Memory B cell (primary cell): ENCODE measurements around the gene GPR108.
A peak's percentile ranks its signal among the peaks of the same experiment; 100 is the strongest.

Experiments used
- ATAC-seq: fragments of 150-1000 bp; cut with Tn5 transposase; 2 replicates; pipeline ENCODE4 v1.10.0; 2021; ENCODE audit warnings: low read depth, mild to moderate bottlenecking, moderate library complexity
- DNase-seq, 2 donors: peaks; one replicate each; pipeline ENCODE4 v3.0.0; 2022; ENCODE audit warnings: low spot score in 2 of 2
- H3K27ac Mint-ChIP-seq: one replicate; pipeline ENCODE4 v1.8.0; 2022; ENCODE audit warnings: mild to moderate bottlenecking, moderate library complexity, mixed read lengths
- H3K27me3 Mint-ChIP-seq: one replicate; pipeline ENCODE4 v1.8.0; 2022; ENCODE audit warnings: mixed read lengths
- H3K36me3 Mint-ChIP-seq: one replicate; pipeline ENCODE4 v1.8.0; 2022; ENCODE audit warnings: mild to moderate bottlenecking, mixed read lengths
- H3K4me1 Mint-ChIP-seq: one replicate; pipeline ENCODE4 v1.8.0; 2022; ENCODE audit warnings: mixed read lengths
- H3K4me3 Mint-ChIP-seq: one replicate; pipeline ENCODE4 v1.8.0; 2022; ENCODE audit warnings: mild to moderate bottlenecking, moderate library complexity, mixed read lengths
- H3K9me3 Mint-ChIP-seq: one replicate; pipeline ENCODE4 v1.8.0; 2022; ENCODE audit warnings: mixed read lengths

Gene GPR108

DNA sequence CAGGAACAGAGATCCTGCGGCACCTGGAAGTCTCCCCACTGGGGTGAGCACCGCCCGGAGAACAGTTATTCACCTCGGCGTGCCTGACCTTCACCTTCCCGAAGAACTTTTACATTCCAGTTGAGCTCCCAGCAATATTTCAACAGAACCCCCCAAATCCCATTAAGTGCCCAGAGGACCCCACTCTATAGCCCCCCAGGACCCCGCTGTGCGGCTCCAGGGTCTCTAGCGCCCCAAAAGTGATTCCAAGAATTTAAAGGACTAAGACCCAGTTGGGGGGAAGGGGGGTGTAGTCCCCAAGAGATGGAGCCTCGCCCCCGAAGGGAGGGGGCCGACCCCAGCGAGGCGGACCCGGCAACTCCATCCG, 480 bp downstream of the GPR108 start:
- ATAC-seq = no peak
- H3K36me3 Mint-ChIP-seq = peaks cover 11% of the 10 kb centered on the region

DNA sequence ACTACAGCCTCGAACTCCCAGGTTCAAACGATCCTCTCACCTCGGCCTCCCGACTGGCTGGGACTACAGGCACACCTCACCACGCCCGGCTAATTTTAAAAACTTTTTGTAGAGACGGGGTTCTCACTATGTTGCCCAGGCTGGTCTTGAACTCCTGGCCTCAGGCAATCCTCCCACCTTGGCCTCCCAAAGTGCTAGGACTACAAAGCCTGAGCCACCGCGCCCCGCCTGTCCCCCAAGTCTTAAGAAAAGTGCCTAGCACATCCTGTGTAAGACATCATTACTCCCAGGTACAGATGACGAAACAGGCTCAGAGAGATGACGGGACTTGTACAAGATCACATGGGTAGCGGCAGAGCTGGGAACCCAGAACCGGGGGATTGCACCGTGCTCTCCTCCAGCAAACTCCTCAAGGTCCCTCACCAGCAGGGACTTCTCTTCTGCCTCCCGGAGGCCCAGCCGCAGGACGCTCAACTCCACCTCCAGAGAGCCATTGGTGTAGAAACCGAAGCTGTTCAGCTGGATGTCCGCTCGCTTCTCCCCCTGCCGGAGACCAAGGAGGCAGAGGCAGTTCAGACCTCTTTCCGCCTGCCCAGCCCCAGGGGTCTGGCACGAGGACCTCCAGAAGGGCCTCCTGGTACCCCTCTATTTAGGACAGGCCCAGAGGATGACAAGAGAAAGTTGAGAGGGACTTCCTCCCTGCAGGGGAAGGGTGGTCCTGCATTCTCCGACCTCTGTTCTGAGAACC, 1.0 kb downstream of the GPR108 start:
- DNase-seq (peak; percentile 61 to 72), ATAC-seq (peak; percentile 11)
- Mint-ChIP-seq H3K36me3 (peaks cover 15% of the 10 kb centered on the region), H3K27me3 (no peaks in the 10 kb centered on the region), H3K27ac (peak overlapping the region; percentile 91), H3K4me3 (peak overlapping the region; percentile 91), H3K4me1 (peaks cover 35% of the 10 kb centered on the region), H3K9me3 (no peaks in the 10 kb centered on the region)

More for the DNA sequence above, 480 bp downstream of the GPR108 start:
- H3K27ac Mint-ChIP-seq = peak overlapping the region; percentile 91
- H3K9me3 Mint-ChIP-seq = no peaks in the 10 kb centered on the region
- peak overlapping the region; percentile 91 for H3K4me3 Mint-ChIP-seq
- no peak for DNase-seq
- H3K27me3 Mint-ChIP-seq = no peaks in the 10 kb centered on the region
- H3K4me1 Mint-ChIP-seq = peaks cover 37% of the 10 kb centered on the region

DNA sequence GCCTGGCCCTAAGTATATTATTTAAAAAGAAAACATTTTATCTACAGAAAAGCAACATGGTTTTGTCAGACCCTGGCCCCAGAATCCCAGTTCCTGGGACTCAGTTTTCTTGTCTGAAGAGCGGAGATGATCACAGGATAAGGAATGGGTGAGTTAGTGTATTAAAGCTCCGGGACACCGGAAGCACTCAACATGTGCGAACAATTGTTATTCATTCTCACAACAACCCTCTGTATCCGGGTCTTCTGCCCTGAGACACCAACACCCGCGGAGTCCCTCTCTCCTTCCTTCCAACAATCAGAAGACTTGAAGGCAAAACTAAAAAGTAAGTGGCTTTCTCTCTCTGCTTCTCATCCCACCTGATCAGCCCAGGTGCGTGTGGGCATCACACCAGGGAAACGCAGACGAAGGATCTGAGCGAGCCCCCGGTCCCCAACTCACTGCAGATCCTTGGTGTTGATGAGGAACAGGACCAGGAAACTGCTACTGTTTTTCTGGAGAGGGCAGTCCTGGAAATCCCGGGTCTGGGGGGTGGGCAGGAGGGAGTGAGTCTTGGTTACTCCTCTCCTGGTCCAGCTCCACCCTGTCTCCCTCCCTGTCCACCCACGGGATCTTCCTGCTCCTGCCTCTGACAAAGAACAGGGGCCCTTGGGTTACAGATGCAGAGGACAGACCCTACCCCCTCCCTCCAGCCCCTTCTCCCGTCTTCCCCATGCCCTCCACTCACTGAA, 2.0 kb downstream of the GPR108 start:
- Mint-ChIP-seq H3K4me3 (no peak overlapping the region), H3K36me3 (peaks cover 15% of the 10 kb centered on the region), H3K27me3 (no peaks in the 10 kb centered on the region), H3K4me1 (peaks cover 29% of the 10 kb centered on the region), H3K27ac (peak overlapping the region; percentile 91), H3K9me3 (no peaks in the 10 kb centered on the region)
- DNase-seq (no peak), ATAC-seq (no peak)

DNA sequence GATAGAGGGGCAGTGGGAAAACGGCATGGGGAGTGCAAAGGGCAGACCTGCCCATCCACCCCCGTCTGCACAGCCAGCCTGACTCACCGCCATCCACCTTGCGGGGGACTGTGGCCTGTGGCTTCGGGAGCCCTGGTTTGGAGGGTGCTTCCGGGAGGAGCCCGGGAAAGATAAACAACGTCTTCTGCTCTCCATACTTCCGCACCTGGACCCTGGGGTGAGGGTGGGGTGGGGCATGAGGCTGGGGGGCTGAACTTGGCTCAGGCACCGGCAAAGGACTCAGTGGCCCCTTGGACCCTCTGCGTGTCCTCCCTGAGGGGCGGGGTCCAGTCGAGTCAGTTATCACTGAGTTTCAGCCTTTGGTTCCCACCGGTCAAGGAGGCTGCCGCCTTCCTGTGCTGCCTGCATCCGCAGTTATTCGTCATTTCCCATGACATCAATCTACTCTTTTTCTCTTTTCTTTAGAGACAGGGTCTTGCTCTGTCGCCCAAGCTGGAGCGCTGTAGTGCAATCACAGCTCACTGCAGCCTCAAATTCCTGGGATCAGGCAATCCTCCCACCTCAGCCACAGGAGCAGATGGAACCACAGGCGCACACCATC, 3.2 kb downstream of the GPR108 start:
- no peaks in the 10 kb centered on the region for H3K9me3 Mint-ChIP-seq
- DNase-seq (no peak), ATAC-seq (no peak)
- no peak overlapping the region for H3K4me3 Mint-ChIP-seq
- H3K36me3 Mint-ChIP-seq = peaks cover 15% of the 10 kb centered on the region
- peaks cover 28% of the 10 kb centered on the region for H3K4me1 Mint-ChIP-seq
- H3K27me3 Mint-ChIP-seq = no peaks in the 10 kb centered on the region
- no peak overlapping the region for H3K27ac Mint-ChIP-seq

DNA sequence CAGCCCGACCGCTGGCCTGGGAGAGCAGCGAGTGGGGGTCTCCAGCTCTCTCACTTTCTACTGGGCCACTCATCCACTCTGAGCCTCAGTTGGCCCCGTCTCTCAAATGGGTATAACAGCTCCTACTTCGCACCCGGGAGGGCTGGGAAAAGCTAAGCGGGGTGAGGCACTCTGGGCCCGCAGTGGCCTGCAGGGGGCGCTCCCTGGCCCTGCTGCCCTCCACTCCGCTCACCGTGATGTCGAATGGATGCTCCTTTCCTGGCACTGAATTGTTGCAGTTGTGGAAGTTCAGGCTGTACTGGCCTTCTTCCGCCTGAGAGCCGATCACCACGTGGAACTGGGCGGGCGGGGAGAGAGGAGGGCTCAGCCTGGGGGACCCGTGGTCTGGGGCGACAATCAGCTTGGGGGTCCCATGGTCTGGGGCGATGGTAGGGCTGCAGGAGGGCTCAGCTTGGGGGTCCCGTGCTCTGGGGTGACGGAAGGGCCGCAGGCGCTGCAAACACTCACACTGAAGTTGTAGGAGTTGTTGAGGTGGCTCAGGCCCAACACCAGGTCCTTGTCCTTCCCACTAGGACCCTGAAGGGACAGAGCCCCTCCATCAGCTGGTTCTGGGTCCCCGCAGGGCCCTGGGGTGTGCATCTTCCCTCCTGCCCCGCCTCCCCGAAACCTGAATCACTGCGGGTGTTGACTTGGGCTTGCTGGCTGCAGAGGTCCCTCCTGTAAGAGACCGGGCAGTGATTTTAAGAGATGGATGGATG, 3.9 kb downstream of the GPR108 start:
- Mint-ChIP-seq H3K27ac (no peak overlapping the region), H3K4me1 (peaks cover 24% of the 10 kb centered on the region), H3K27me3 (no peaks in the 10 kb centered on the region), H3K4me3 (no peak overlapping the region), H3K9me3 (no peaks in the 10 kb centered on the region), H3K36me3 (peaks cover 15% of the 10 kb centered on the region)
- DNase-seq = no peak
- no peak for ATAC-seq

DNA sequence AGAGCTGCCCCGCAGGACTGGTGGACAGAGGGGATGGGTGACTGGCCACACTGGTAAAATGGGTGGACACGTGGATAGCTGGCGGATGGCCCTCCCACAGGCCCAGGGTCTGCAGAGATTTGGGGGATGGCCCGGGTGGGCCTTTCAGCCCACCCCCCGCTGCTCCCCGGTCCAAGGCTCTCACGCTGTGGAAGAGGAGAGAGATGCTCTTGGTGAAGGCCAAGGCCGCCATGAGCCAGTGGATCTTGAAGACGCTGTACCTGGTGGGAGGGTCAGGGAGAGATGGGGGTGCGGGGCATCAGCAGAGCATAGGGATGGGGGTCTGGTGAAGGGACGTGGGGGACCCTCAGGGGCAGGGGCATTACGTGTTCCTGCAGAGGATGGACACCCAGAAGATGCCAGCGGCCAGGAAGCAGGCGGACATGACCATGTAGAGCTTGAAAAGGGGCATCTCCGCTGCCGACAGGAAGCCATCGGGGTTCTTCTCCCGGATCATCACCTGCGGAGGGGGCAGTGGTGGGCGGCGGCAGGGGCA, 4.5 kb downstream of the GPR108 start:
- Mint-ChIP-seq H3K4me3 (no peak overlapping the region), H3K9me3 (no peaks in the 10 kb centered on the region), H3K36me3 (peaks cover 15% of the 10 kb centered on the region), H3K27ac (no peak overlapping the region), H3K4me1 (peaks cover 23% of the 10 kb centered on the region), H3K27me3 (no peaks in the 10 kb centered on the region)
- no peak for ATAC-seq
- no peak for DNase-seq

DNA sequence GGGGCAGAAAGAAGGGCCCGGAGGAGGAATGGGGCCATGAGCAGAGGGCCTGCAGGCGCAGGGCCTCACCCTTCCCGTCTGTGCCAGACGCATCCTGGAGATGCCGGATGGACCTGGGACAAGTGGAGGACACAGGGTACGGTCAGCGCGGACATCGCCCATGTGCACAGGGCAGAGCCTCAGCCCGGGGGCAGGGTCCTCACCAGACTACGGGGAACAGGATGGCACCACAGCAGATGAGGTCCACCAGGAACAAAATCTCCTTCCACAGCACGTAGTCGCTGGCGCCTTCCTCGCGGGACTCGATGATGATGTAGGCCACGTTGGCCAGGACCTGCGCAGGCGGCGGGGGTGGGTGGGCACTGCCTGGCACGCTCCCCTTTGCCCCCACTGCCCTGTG, 5.6 kb downstream of the GPR108 start:
- DNase-seq (no peak), ATAC-seq (no peak)
- Mint-ChIP-seq H3K27ac (no peak overlapping the region), H3K4me1 (peaks cover 22% of the 10 kb centered on the region), H3K27me3 (no peaks in the 10 kb centered on the region), H3K36me3 (peaks cover 15% of the 10 kb centered on the region), H3K9me3 (no peaks in the 10 kb centered on the region), H3K4me3 (no peak overlapping the region)

DNA sequence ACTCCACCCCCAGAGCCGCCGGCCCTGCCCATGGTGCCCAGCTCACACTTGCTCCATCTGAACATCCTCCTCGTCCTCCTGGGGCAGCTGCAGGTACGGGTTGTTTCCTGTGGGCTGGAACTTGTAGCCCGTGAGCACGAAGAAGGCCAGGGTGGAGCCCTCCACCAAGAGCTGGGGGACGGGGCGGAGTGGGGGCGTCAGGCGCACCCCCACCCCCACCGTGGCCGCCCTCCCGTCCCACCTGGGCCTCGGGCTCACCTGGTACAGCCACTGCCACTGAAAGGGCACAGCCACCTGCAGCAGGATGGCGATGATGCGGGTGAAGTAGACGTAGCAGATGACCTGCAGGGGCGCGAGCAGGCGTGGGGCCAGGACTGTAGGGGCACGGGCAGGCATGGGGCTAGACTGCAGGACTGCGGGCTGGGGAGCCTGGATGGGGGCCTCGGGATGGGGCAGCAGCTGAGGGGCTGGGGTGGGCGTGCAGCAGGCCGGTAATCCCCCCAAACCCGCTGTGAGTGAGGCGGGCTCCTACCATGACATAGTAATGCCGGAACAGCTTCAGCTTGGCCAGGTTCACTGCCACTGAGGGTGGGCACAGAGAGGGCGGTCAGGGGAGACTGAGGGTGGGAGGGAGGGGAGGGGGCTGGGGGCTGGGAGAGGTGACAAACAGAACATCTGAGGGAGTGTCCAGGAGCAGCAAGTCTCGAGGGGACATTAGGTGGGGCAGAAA, 6.3 kb downstream of the GPR108 start:
- peaks cover 19% of the 10 kb centered on the region for H3K4me1 Mint-ChIP-seq
- no peaks in the 10 kb centered on the region for H3K9me3 Mint-ChIP-seq
- no peak for DNase-seq
- ATAC-seq = no peak
- peaks cover 16% of the 10 kb centered on the region for H3K36me3 Mint-ChIP-seq
- H3K27ac Mint-ChIP-seq = no peak overlapping the region
- H3K4me3 Mint-ChIP-seq = no peak overlapping the region
- no peaks in the 10 kb centered on the region for H3K27me3 Mint-ChIP-seq

DNA sequence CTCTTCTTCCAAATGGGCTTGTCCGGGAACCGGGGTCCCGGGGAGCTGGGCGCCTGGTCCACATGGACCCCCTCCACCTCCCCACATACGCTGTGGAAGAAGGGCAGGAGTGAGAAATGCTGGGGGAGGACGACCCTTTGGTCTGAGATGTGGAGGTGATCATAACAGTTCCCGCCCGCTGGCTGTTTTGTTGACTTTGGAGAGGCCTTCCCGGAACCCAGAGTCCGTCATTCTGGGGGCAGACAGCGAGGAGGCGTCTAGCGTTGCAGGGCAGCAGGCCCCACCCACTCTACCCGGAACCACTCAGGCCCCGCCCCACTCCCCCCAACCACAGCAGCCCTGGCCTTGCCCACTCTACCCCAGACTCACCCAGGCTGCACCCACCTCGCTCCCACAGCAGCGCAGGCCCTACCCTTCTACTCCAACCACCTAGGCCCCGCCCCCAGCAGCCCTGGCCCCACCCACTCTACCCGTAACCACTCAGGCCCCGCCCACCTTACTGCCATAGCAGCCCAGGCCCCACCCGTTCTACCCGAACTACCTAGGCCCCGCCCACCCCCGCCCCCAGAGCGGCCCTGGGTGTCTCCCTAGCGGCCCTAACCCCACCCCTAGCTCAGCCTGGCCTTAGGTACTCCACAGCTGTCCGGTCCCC, 7.1 kb downstream of the GPR108 start:
- peaks cover 16% of the 10 kb centered on the region for H3K36me3 Mint-ChIP-seq
- no peaks in the 10 kb centered on the region for H3K27me3 Mint-ChIP-seq
- DNase-seq = no peak
- no peak overlapping the region for H3K4me3 Mint-ChIP-seq
- H3K4me1 Mint-ChIP-seq = peaks cover 20% of the 10 kb centered on the region
- no peak overlapping the region for H3K27ac Mint-ChIP-seq
- no peaks in the 10 kb centered on the region for H3K9me3 Mint-ChIP-seq
- peak; percentile 58 for ATAC-seq

DNA sequence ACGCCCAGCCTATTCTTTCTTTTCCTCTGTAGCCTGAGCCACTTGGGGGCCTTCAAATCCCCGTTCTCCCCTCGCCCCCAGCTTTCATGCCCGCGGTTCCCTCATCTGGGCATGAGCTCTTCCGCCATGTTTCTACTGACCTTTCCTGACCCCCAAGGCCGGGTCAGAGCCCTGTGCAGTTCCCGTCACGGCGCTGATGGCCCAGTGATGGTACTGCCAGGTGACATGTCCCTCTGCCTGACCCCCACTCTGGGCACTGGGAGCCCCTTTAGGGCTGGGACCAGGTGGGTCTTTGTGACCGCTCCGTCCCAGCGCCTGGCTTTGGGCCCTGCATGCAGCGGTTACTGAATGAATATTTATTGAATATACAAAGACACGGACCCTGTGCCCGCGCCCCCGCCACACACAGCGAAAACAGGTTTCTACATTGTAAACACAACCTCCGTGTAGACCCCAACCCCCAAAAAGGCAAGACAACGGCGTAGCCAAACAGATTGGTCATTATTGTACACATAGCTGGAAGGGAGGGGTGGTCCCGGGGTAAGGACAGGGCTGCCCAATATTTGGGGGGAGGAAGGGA, 7.7 kb downstream of the GPR108 start:
- Mint-ChIP-seq H3K36me3 (peaks cover 16% of the 10 kb centered on the region), H3K4me1 (peaks cover 26% of the 10 kb centered on the region), H3K9me3 (no peaks in the 10 kb centered on the region), H3K4me3 (no peak overlapping the region), H3K27me3 (no peaks in the 10 kb centered on the region), H3K27ac (no peak overlapping the region)
- ATAC-seq (no peak), DNase-seq (no peak)

DNA sequence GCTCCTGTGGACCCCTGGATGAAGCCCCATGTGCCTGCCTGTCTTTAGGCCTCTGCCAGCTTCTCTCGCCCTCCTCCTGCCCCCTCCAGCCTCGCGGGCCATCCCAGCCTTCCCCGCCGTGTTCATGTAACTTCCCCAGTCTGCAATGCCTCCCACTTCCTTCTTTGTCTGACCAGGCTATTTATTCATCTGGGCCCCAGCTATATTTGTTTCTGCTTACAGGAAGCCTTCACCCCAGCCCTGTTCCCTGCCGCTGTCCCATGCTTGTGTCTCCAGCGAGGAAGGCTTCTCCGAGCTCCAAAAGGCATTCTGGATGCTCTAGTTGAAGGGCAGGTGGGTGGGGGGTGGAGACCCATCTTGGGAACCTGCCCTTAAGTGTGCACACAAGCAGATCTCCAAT, 9.0 kb downstream of the GPR108 start:
- peak overlapping the region; percentile 46 for H3K27ac Mint-ChIP-seq
- DNase-seq (no peak), ATAC-seq (peak; percentile 45)
- H3K27me3 Mint-ChIP-seq = no peaks in the 10 kb centered on the region
- peaks cover 14% of the 10 kb centered on the region for H3K36me3 Mint-ChIP-seq
- peak overlapping the region; percentile 24 for H3K4me3 Mint-ChIP-seq
- H3K4me1 Mint-ChIP-seq = peaks cover 37% of the 10 kb centered on the region
- H3K9me3 Mint-ChIP-seq = no peaks in the 10 kb centered on the region

DNA sequence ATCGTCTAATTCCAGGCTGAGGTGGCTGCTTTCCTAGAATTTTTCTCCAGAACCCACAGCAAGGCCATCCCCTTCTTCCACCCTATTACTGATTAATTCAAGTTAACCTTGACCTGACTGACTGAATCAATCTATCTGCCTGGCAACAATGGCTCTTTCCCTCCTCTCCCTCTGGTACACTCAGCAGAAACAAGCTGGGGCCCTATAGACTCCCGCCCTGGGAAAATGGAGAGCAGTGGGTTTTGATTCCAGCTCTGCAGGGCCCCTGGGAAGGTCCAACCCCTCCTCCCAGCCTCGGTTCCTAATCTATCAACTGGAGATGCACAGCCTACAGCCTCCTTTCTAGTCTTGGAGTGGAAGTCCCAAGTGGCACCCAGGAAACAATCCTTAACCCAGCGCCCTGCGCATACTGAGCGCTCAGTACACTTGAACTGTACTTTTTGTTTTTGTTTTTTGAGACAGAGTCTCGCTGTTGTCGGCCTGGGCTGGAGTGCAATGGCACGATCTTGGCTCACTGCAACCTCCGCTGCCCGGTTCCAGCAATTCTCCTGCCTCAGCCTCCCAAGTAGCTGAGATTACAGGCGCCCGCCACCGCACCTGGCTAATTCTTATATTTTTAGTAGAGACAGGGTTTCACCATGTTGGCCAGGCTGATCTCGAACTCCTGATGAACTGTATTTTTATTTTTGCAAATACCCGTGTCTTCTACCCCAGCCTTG, 11.7 kb downstream of the GPR108 start:
- Mint-ChIP-seq H3K27me3 (no peaks in the 10 kb centered on the region), H3K4me3 (no peak overlapping the region), H3K27ac (no peak overlapping the region), H3K36me3 (peaks cover 1% of the 10 kb centered on the region), H3K9me3 (no peaks in the 10 kb centered on the region), H3K4me1 (peaks cover 51% of the 10 kb centered on the region)
- ATAC-seq (no peak), DNase-seq (no peak)
